Activated naive CD8-positive, alpha-beta T cell treated with anti-CD3 and anti-CD28 coated beads, Interleukin-2, amount 10 ng/mL, durations not matched to agents 7 days and 5 days (primary cell): Measurements from ENCODE around the gene IST1. TPM values are rescaled to one million over a fixed set of nuclear protein-coding genes. Genes with fewer than 3 reads are reported as not detected.

Source experiments
- ATAC-seq: fragments of 150-1000 bp; cut with Tn5 transposase; one replicate; pipeline ENCODE4 v1.10.0; 2021; ENCODE audit warnings: low read depth, moderate library complexity
- POLR2A ChIA-PET: fragments of 350-600 bp; sonication (Branson Sonifier 250); formaldehyde crosslinking; loops from one replicate; lab custom pipeline; 2021; ENCODE audit warnings: antibody characterized with exemption; lab: Charles Lee
- DNase-seq: peaks from one replicate; pipeline ENCODE4 v3.0.0; 2021
- H3K27ac Mint-ChIP-seq: one replicate; pipeline ENCODE4 v1.8.0; 2022; ENCODE audit warnings: mild to moderate bottlenecking, mixed read lengths
- H3K27me3 Mint-ChIP-seq: one replicate; pipeline ENCODE4 v1.8.0; 2022; ENCODE audit warnings: mild to moderate bottlenecking, moderate library complexity, mixed read lengths
- H3K36me3 Mint-ChIP-seq: one replicate; pipeline ENCODE4 v1.8.0; 2021; ENCODE audit warnings: mild to moderate bottlenecking, mixed read lengths
- H3K4me1 Mint-ChIP-seq: one replicate; pipeline ENCODE4 v1.8.0; 2021; ENCODE audit warnings: mixed read lengths
- H3K4me3 Mint-ChIP-seq: one replicate; pipeline ENCODE4 v1.8.0; 2022; ENCODE audit warnings: mild to moderate bottlenecking, moderate library complexity, mixed read lengths
- H3K9me3 Mint-ChIP-seq: one replicate; pipeline ENCODE4 v1.8.0; 2021; ENCODE audit warnings: mixed read lengths
- total RNA-seq, 2 experiments: library from RNA; stranded (reverse); gene quantifications; one replicate each; pipeline ENCODE4 v1.2.3, GENCODE V29; 2021

The IST1 gene
- total RNA-seq, 2 experiments from 2014 or later: 228 to 248 TPM

DNA sequence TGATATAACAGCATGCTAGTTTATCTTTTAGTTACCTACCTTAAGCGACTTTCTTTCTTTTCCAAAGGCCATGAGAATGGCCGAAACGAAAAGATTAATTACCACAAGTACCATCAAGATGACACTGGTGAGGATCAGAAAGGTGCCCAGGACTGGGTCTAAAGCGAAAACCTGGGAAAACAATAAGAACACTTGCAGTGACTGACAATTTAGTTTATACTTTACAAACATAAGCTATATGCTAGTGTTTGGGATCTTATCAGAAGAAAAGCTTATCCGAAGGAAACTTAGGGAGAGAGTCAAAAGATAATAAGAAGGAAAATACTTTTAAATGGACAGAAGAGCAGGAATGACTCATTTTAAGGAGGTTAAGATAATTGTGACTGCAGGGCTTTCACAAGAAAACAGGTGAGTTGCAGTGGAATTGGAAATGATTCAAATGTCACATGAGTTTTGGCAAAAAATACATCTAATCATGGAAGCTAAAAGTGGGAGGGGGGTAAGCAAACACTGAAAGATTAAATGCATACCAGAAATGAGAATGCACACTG lies 34.8 kb downstream of the IST1 start:
- Mint-ChIP-seq H3K4me1 (peaks cover 1% of the 10 kb centered on the region), H3K9me3 (no peaks in the 10 kb centered on the region), H3K36me3 (peaks cover 17% of the 10 kb centered on the region), H3K4me3 (no peak overlapping the region), H3K27me3 (no peaks in the 10 kb centered on the region), H3K27ac (no peak overlapping the region)
- ATAC-seq: no peak
- no peak for DNase-seq
- POLR2A ChIA-PET: no interaction called here

DNA sequence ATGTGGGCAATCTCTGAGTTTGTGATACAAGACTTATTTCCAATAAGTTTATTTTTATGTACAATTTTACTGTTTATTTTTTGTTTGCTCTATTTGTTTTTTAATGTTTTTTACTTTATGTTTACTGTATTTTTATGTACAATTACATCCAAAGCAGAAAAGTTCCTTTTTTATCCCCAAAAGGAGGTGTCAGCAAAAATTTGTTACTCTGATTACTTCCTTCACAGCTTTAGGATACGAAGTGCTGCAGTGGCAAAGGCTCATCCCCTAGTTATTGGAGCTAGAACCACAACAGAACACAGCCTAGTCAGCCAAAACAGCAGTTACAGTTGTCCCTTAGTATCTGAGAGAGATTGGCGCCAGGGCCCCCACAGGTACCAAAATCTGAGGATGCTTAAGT lies 35.7 kb downstream of the IST1 start:
- H3K4me3 Mint-ChIP-seq: no peak overlapping the region
- no peak overlapping the region for H3K27ac Mint-ChIP-seq
- H3K9me3 Mint-ChIP-seq: no peaks in the 10 kb centered on the region
- POLR2A ChIA-PET: no interaction called here
- H3K27me3 Mint-ChIP-seq: no peaks in the 10 kb centered on the region
- peaks cover 1% of the 10 kb centered on the region for H3K4me1 Mint-ChIP-seq
- H3K36me3 Mint-ChIP-seq: peaks cover 19% of the 10 kb centered on the region
- ATAC-seq (no peak), DNase-seq (no peak)

DNA sequence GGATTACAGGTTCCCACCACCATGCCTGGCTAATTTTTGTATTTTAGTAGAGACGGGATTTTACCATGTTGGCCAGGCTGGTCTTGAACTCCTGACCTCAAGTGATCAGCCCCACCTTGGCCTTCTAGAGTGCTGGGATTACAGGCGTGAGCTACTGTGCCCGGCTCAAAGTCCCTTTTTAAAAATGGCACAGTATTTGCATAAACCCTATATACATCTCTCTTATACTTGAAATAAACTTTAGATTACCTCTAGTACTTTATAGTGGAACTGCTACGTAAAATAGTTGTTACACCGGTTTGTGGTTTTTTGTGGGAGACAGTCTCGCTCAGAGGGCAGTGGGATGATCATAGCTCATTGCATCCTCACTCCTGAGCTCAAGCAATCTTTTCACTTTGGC lies 36.3 kb downstream of the IST1 start:
- DNase-seq (no peak), ATAC-seq (no peak)
- Mint-ChIP-seq H3K9me3 (no peaks in the 10 kb centered on the region), H3K27me3 (no peaks in the 10 kb centered on the region), H3K27ac (no peak overlapping the region), H3K36me3 (peaks cover 16% of the 10 kb centered on the region), H3K4me1 (peaks cover 1% of the 10 kb centered on the region), H3K4me3 (no peak overlapping the region)
- POLR2A ChIA-PET: no interaction called here

DNA sequence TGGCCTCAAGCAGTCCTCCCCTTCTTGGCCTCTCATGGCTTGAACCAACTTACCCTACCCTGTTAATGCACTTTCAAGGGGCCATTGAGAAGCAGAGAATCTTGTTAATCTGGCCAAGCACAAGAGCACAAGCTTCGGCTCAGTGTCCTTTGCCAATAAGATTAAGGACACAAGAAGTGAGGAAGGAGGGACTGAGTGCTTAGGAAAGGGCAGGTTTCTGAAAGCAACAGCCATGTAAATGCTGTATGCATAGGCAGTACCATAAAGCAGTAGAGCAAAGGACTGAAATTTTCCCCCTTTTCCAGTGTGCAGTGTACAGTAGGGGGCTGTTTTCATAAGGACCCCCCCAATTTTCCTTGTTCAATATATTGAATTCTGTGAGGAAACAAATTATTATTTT lies 37.7 kb downstream of the IST1 start:
- H3K27me3 Mint-ChIP-seq: no peaks in the 10 kb centered on the region
- no peak overlapping the region for H3K27ac Mint-ChIP-seq
- DNase-seq: no peak
- no peak for ATAC-seq
- H3K36me3 Mint-ChIP-seq: peaks cover 14% of the 10 kb centered on the region
- H3K4me3 Mint-ChIP-seq: no peak overlapping the region
- peaks cover 1% of the 10 kb centered on the region for H3K4me1 Mint-ChIP-seq
- no peaks in the 10 kb centered on the region for H3K9me3 Mint-ChIP-seq
- POLR2A ChIA-PET: no interaction called here

DNA sequence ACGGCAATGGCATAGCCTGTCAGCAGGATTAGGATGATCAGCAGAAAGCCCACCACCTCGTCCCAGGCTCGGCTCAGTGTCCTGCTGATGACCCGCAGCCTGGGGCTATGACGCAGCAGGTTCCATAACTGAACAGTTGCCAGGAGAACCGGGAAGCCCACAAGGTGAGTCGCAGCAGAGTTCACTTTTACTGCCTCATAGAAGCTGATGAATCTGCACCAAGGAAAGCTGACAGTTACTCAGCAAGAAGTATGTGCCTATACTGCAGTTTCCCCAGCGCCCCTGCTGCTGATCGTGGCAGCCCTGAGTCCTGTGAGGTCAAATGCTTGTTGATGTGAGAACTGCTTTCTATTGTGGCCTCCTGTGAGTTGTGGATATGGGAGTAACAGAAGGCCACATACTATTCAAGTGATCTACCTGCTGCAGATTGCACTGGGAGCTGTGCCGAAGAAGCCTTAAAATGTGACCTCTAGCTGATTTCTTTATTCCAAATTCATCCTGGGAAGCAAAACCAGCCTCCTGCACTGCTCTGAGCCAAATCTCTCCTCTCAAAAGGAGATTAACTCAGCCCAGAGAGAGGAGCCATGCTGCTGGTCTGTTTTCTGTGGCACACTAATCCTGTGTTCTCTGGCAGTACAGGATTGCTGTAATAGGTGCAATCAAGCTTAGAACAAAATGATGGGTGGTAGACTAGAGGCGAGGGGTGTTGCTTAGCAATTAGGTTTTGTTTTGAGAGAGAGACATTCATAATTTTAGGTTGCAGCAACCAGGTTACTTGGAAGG lies 38.8 kb downstream of the IST1 start:
- DNase-seq (no peak), ATAC-seq (no peak)
- Mint-ChIP-seq H3K27ac (no peak overlapping the region), H3K4me1 (peaks cover 1% of the 10 kb centered on the region), H3K4me3 (no peak overlapping the region), H3K36me3 (peaks cover 16% of the 10 kb centered on the region), H3K27me3 (peaks cover 2% of the 10 kb centered on the region), H3K9me3 (peaks cover 3% of the 10 kb centered on the region)
- POLR2A ChIA-PET: no interaction called here

DNA sequence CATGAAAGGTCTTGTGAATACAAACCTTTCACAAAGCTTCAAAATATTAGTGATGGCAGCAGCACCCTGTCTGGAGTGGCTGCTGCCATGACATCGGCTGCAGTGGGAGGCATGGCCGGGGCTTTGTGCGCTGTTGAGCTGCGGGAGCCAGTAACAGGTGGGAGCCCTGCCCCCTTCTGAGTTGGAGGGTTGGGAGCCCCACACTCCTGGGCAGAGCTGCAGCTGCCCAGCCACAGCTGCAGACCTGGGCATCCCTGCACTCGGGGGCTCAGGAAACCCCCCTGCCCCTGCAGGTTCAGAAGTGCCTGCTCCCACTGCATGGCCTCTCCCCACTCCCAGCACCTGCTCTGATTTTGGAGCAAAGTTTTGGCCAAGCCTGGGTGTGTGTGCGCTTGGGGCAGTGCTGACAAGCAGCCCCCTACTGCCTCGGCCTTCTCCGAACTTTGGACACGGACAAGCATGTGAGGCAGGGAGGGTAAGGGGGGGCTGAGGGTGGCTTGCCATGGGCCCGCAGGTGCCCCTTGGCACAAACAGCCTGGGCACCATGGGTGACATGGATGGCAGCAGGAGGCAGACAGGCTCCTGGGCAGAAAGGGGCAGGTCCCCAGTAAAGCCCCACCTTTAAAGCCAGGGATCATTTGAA lies 42.7 kb downstream of the IST1 start:
- Mint-ChIP-seq H3K4me3 (no peak overlapping the region), H3K27ac (no peak overlapping the region), H3K36me3 (peaks cover 14% of the 10 kb centered on the region), H3K4me1 (no peaks in the 10 kb centered on the region), H3K27me3 (peaks cover 5% of the 10 kb centered on the region), H3K9me3 (peaks cover 3% of the 10 kb centered on the region)
- POLR2A ChIA-PET: interaction anchor here (0.6 kb wide), 1 partner anchor 44 kb away, joined by 5 read pairs; no protein-coding TSS in a partner anchor
- no peak for ATAC-seq
- DNase-seq: no peak

DNA sequence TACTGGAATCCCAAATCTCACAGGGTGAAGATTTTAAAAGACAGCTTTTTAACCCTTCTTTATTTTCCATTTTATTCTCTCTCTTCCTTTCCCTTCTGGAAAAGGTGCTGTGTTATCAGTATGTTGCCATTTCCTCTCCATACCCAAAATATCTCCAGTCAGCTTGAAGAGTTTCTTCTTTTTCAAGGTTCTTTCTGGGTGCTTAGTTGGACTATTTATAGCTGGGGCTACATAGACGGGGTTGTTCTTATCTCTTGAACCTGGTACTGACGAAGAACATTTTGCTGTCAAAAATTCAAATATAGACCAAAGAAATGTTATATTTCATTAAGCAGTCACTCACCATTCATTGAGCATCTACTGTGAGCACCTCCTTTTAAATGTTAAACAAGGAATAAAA lies 48.6 kb downstream of the IST1 start:
- no peak overlapping the region for H3K27ac Mint-ChIP-seq
- H3K27me3 Mint-ChIP-seq: peaks cover 5% of the 10 kb centered on the region
- H3K36me3 Mint-ChIP-seq: no peaks in the 10 kb centered on the region
- H3K4me1 Mint-ChIP-seq: no peaks in the 10 kb centered on the region
- no peak for ATAC-seq
- no peaks in the 10 kb centered on the region for H3K9me3 Mint-ChIP-seq
- POLR2A ChIA-PET: no interaction called here
- no peak for DNase-seq
- H3K4me3 Mint-ChIP-seq: no peak overlapping the region

DNA sequence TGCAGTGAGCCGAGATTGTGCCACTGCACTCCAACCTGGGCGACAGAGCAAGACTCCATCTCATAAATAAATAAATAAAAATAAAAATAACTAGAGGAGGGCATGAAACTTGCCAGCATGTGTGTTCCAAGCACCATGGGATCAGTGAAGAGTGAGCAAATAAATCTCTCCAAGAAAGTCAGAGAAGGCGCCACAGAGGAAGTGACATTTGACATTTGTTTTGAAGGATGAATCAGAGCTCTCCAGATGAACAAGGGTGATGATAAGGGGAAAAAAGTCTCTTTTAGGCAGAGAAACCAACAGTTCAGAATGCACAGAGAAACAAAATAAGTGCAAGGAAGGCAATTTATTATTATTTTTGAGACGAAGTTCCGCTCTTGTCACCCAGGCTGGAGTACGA lies 50.3 kb downstream of the IST1 start:
- Mint-ChIP-seq H3K27ac (no peak overlapping the region), H3K36me3 (no peaks in the 10 kb centered on the region), H3K9me3 (no peaks in the 10 kb centered on the region), H3K4me1 (no peaks in the 10 kb centered on the region), H3K4me3 (no peak overlapping the region), H3K27me3 (peaks cover 6% of the 10 kb centered on the region)
- ATAC-seq (no peak), DNase-seq (no peak)
- POLR2A ChIA-PET: no interaction called here

DNA sequence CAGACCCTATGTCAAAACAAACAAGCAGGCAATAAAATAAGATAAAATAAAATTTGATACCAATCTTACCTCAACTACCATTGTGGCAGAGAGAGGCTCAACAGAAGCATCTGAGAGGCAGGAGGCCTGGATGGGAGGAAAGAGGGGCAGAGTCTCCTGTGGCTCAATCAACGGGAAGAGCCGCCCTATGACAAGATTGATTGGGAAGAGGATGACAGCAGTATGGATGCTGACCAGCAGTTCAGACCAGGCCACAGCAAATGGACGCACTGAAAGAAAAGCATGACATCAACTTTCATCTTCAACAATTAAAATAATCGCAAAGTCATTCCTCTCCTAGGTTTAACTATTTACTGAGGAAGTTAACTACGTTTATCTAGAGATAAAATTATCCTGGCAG lies 57.5 kb downstream of the IST1 start:
- POLR2A ChIA-PET: no interaction called here
- H3K4me3 Mint-ChIP-seq: no peak overlapping the region
- peaks cover 7% of the 10 kb centered on the region for H3K27me3 Mint-ChIP-seq
- ATAC-seq (no peak), DNase-seq (no peak)
- peaks cover 2% of the 10 kb centered on the region for H3K9me3 Mint-ChIP-seq
- H3K36me3 Mint-ChIP-seq: peaks cover 4% of the 10 kb centered on the region
- H3K27ac Mint-ChIP-seq: peak overlapping the region; percentile 42
- H3K4me1 Mint-ChIP-seq: peaks cover 20% of the 10 kb centered on the region

DNA sequence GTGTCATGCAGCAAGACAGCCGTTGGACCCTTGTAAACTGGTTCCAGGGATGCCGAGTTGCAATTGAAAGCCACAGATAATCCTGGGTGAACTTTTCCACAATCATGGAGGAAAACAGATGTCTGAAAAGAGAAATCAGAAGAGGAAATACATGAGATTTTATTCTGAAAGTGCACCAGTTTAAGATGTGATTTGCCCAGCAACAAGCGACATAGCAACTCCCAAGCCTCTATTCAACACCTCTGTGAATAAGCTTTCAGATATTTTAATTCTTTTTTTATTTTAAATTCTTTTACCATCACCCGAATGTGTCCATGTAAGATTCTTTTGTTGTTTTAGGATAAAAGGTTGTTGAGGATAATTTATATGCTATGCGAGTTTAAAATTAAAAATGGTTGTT lies 58.8 kb downstream of the IST1 start:
- no peak for ATAC-seq
- POLR2A ChIA-PET: no interaction called here

DNA sequence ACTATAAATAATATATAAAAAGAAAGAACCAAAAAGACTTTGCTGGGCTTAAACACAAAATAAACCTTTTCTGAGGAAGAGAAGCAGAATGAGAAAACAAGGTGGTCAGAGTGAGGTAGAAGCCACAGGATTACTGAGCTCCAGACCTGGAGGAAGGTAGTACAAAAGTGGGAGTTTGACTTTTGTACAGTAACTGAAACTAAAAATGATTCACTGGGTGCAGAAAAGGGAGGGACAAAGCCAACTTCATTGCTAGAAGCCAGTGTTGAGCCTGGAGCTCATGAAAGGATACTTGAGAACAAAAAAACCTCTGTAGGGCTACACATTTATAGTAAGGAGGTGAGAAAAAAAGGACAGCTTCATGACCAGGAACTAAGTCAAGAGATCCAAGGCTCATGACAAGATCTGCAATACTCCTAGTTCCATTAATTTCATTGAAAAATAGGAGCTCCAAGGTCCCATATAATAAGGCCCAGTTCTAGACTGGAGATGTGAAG lies 59.4 kb downstream of the IST1 start:
- no peak for ATAC-seq
- Mint-ChIP-seq H3K27me3 (peaks cover 11% of the 10 kb centered on the region), H3K4me3 (no peak overlapping the region), H3K36me3 (peaks cover 4% of the 10 kb centered on the region), H3K9me3 (peaks cover 2% of the 10 kb centered on the region), H3K4me1 (peaks cover 22% of the 10 kb centered on the region), H3K27ac (peak overlapping the region; percentile 28)
- DNase-seq: no peak
- POLR2A ChIA-PET: interaction anchor here (0.5 to 0.8 kb wide), 2 partner anchors 36 to 154 kb away, joined by 3 read pairs; no protein-coding TSS in a partner anchor

More for the DNA sequence above, 58.8 kb downstream of the IST1 start:
- H3K27me3 Mint-ChIP-seq: peaks cover 7% of the 10 kb centered on the region
- DNase-seq: no peak
- H3K4me3 Mint-ChIP-seq: no peak overlapping the region
- H3K27ac Mint-ChIP-seq: no peak overlapping the region
- H3K9me3 Mint-ChIP-seq: peaks cover 2% of the 10 kb centered on the region
- peaks cover 4% of the 10 kb centered on the region for H3K36me3 Mint-ChIP-seq
- H3K4me1 Mint-ChIP-seq: peaks cover 20% of the 10 kb centered on the region

DNA sequence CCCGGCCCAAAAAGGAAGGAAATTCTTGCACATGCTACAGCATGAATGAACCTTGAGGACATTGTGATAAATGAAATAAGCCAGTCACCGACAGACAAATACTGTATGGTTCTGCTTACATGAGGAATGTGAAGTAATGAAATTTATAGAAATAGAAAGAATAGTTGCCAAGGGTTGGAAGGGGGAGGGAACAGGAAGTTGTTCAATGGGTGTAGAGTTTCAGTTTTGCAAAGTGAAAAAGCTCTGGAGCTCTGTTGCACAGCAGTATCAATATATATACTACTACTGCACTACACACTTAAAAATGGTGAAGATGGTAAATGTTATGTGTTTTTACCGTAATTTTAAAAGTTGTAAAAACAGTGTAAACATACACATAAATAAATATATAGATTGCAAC lies 61.2 kb downstream of the IST1 start:
- H3K4me1 Mint-ChIP-seq: peaks cover 25% of the 10 kb centered on the region
- ATAC-seq (peak; percentile 56), DNase-seq (no peak)
- POLR2A ChIA-PET: interaction anchor here (0.9 to 1.5 kb wide), 2 partner anchors 56 to 62 kb away, joined by 3 to 6 read pairs; no protein-coding TSS in a partner anchor
- H3K36me3 Mint-ChIP-seq: peaks cover 4% of the 10 kb centered on the region
- peaks cover 10% of the 10 kb centered on the region for H3K27me3 Mint-ChIP-seq
- peaks cover 2% of the 10 kb centered on the region for H3K9me3 Mint-ChIP-seq
- peak overlapping the region; percentile 39 for H3K27ac Mint-ChIP-seq
- H3K4me3 Mint-ChIP-seq: peak overlapping the region; percentile 15
